ENCODE results near the gene SLX4IP.

SLX4IP gene

GRCh38 chr20:10429443-10429981 is 5.6 kb upstream of the SLX4IP start:
- no peak for DNase-seq

DNA sequence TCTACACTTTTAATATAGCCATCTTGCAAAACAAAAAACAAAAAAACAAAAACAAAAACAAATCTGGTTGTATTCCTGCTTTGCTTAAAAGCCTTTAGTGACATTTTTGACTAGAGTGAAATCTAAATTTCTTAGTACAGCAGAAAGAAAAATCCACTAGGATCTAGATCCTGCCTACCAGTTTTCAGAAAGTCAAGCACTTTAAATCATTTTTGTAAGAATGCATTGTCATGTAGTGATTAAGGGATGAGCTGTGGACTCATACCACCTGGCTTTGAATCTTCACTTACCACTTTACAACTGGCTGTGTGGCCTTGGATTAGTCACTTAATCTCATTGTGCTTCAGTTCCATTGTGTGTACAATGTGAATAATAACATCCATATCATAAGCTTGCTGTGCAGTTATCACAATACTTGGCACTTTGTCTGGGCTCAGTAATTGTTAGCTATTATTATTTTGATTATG is 5.1 kb upstream of the SLX4IP start:
- no peak for DNase-seq

- DNase-seq, result no peak
Observed at GRCh38 chr20:10430704-10431103, 4.4 kb upstream of the SLX4IP start.

- no peak for DNase-seq
Observed at GRCh38 chr20:10432079-10432478, 3.0 kb upstream of the SLX4IP start.

- no peak for DNase-seq
Observed at GRCh38 chr20:10433014-10433622, 2.0 kb upstream of the SLX4IP start.

- peak; percentile 75 to 96 for DNase-seq
Observed at GRCh38 chr20:10433623-10434466, 1.3 kb upstream of the SLX4IP start, which contains the start of gene MKKS. Gene MKKS, minus strand, starts transcription at chr20:10434222. Its CDS starts 20,708 bp downstream, at chr20:10413514.

GRCh38 chr20:10434467-10434831 is 656 bp upstream of the SLX4IP start:
- DNase-seq, result peak; percentile 96 to 98

DNA sequence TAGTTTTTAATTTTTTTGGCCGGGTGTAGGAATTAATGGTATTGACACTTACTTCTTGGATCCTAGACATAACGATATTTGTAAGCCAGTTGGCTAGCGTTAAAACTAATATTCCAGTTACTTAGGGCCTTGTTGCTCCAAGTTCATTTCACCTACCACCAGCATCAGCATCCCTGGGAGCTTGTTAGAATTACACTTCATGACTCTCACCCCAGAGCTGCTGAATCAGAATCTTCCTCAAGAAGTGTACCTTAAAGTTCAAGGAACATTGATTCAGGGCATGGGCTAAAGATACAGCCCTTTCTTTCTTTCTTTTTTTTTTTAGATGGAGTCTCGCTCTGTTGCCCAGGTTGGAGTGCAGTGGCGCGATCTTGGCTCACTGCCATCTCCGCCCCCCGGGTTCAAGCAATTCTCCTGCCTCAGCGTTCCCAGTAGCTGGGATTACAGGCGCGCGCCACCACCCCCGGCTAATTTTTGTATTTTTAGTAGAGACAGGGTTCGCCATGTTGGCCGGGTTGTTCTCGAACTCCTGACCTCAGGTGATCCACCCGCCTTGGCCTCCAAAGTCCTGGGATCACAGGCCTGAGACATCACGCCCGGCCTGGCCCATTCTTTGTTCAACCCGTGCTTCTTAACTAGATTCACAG is 1.1 kb downstream of the SLX4IP start:
- DNase-seq, result no peak

GRCh38 chr20:10438217-10438616 is 3.1 kb downstream of the SLX4IP start:
- DNase-seq, result no peak

- no peak for DNase-seq
Observed at GRCh38 chr20:10443936-10444335, 8.8 kb downstream of the SLX4IP start.

DNA sequence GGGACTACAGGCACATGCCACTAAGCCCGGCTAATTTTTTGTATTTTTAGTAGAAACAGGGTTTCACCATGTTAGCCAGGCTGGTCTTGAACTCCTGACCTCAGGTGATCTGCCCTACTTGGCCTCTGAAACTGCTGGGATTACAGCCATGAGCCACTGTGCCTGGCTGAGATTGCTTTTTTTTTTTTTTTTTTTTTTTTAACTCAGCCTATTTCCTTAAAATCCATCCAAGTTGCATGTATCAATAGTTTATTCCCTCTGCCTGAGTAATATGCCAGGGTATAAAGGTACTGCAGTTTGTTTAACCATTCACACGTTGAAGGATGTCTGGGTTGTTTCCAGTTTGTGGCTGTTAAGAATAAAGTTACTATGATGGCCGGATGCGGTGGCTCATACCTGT is 10.7 kb downstream of the SLX4IP start:
- DNase-seq, result no peak

GRCh38 chr20:10447028-10447427 is 11.9 kb downstream of the SLX4IP start:
- DNase-seq, result peak in 1 of 2 experiments; percentile 38

DNA sequence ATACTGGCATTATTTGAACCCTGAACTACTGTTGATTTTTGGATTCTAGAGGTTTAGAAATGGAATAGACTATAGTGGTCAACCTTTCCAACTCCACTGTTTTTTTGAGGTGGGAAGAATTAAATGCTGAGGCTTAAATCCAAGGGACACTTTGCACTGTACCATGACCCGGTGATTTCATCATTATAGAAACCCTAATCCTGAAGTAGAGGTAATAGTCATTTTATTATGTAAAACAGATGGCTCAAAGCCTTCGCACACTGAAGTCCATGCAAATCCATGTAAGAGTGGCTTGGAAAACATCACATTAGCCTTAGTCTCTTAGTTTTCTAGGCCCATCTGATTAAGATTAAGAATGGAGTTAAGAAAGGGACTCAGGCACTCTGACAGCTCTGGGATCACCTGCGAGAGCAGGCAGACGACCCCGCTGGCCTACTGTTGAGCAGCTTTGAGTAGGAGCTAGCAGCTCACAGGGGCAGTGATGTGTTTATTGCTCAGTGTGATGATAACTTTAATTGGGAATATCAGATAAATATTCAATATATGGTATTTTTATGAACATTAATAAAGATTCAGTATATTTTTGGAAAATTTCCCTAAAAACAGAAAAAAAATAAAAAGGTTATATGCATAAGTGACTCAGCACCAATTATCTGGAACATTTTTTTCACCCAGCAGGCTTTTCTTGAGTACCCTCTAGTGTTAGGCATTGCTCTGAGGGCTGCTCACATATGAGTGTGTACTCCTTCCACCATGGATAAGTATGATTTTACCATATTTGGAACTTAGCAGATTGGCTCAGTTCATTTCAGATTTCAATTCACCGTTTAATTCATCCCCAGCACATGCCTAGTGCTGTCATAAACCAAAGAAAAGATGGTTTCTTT is 13.4 kb downstream of the SLX4IP start:
- no peak for DNase-seq

DNA sequence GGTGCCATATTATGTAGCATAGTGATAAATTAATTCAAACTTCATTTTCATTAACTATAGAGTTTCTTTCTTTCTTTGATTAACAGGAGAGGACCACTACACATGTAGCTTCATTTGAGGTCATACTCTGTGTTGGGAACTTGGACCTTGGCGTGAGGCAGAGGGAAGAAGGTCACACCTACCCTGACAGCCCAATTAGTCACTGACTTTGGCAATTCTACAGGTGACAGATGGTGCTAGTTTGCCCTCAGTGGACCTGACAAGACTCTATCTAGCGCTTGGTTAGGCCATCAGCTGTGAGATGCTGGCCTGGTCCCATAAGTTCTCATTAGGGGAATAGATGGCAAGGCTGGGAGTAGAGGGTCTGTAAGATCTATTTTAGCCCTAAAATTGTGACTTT is 14.2 kb downstream of the SLX4IP start:
- no peak for DNase-seq

DNA sequence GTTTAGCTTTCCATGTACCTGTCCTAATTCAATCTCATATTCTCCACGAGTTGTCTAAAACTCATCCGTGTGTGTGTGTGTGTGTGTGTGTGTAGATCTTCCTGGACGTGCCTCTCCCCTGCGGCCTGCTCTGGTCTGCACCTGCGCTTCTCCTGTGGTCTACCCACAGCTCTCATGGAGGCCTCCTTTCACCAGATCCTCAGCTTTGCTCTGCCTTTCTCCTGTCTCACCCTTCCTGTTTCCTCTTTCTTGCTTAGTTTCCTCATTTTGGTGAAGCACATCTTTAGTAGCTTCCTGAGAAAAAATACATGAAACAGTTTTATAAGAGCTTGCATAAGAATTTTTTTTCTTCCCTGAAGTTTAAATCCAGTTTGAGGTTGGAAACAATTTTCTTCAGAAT is 18.1 kb downstream of the SLX4IP start:
- no peak for DNase-seq

DNA sequence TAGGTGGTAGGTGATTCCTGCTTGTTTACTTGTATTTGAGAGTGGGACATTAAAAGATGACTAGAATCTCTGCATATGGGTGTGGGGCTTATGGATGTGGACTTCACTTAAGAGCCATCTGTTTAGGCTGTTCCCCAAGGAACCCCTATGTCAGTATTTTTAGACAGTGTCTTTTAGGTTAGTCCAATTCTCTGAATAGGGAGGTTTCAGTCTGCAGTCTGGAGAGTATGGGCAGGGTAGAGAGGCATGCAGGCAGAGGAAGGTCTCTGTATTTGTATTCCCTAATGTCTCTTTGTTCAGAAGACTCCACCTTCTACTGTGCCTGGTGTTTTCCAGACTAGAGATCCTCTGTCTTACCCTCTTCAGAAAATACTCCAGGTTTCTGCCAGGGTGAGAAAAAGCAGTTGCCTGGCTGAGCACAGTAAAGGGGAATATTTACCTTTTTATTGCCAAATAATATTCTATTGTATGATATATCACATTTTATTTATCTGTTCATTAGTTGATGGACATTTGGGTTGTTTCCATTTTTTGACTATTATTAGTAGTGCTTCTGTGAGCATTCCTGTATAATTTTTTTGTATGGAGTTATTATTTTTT is 19.1 kb downstream of the SLX4IP start:
- DNase-seq, result no peak

- DNase-seq, result no peak
Observed at GRCh38 chr20:10461495-10461894, 26.4 kb downstream of the SLX4IP start.

DNA sequence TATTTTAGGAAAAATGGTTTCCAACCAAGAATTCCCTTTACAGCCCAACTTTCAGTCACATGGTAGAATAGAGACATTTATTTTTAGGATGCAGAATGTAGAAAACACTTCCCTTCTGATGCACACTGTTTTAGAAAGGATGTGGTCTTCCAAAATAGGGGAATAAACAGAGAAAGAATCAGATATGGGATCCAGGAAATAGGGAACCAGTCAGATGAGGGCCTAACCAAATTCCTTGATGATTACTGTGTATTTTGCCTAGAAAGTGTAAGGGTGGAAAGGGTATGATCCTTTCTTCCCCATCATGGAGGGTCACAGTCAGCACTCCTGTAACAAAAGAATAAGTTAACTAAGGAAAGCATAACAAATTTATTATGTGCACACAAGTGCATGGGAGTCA is 27.4 kb downstream of the SLX4IP start:
- DNase-seq, result no peak

- no peak for DNase-seq
Observed at GRCh38 chr20:10463622-10464021, 28.5 kb downstream of the SLX4IP start.

- no peak for DNase-seq
Observed at GRCh38 chr20:10465135-10465534, 30.0 kb downstream of the SLX4IP start.

- DNase-seq, result no peak
Observed at GRCh38 chr20:10466325-10466724, 31.2 kb downstream of the SLX4IP start.

GRCh38 chr20:10466855-10467254 is 31.8 kb downstream of the SLX4IP start:
- DNase-seq, result no peak

All from SW 1271 (cell line).